WTC11 (cell line): ENCODE data around the gene SPATA9.

Experiments
- CTCF ChIP-seq: fragments of 200-600 bp; IDR thresholded peaks from 2 replicates; pipeline ENCODE4 v1.8.0; 2022; ENCODE audit warnings: antibody characterized with exemption
- NR2C2 ChIP-seq: sonication (generic); formaldehyde crosslinking; IDR thresholded peaks from 2 replicates; pipeline ENCODE4 v1.8.0; 2022; ENCODE audit warnings: mild to moderate bottlenecking, missing genetic modification reagents
- PREB ChIP-seq: sonication (generic); formaldehyde crosslinking; IDR thresholded peaks from 2 replicates; pipeline ENCODE4 v1.8.1; 2022; ENCODE audit warnings: mild to moderate bottlenecking, missing genetic modification reagents, moderate library complexity, borderline replicate concordance
- ZNF416 ChIP-seq: fragments of 250-450 bp; sonication (Bioruptor Pico); IDR thresholded peaks from 2 replicates; pipeline ENCODE4 v1.9.0; 2021; ENCODE audit warnings: mild to moderate bottlenecking, inconsistent platforms

- TF ChIP-seq PREB (CRISPR knock-in tag), result no peak
- TF ChIP-seq CTCF, result no peak
- no peak for TF ChIP-seq ZNF416 (CRISPR knock-in tag)
- no peak for TF ChIP-seq NR2C2 (CRISPR knock-in tag)
Observed at GRCh38 chr5:95690333-95690732, 7.5 kb upstream of the SPATA9 start.
